ENCODE data around the gene SMYD3. TPM values are rescaled to one million over a fixed set of nuclear protein-coding genes. Genes with fewer than 3 reads are reported as not detected.

The SMYD3 gene
- total and polyA plus RNA-seq, 9 of the 15 experiments (the other 6 are each of a cell fraction or from before 2014, with no cell fraction given) = 128 to 440 (median 197) TPM

- no TSS peak for BruUV-seq (replicated peaks)
- WGBS (ENCODE audit: insufficient coverage, low coverage, missing lambda C conversion rate) = 86% methylated on average over 2 of the region's 2 CpGs
Observed at GRCh38 chr1:245770156-245770555, 736.9 kb downstream of the SMYD3 start.

More at GRCh38 chr1:245770156-245770555, 736.9 kb downstream of the SMYD3 start:
- ChIA-PET POLR2A (no interaction called here), CTCF (ENCODE audit: low intra/inter-chr PET ratio) (no interaction called here)
- H4K20me1 ChIP-seq (replicated peaks; ENCODE audit: control insufficient read depth, insufficient read depth, low read length) = 0 out of 2 replicates have a peak, but pooled peaks cover 3% of the 10 kb centered on the region
- H2AFZ ChIP-seq (ENCODE audit: low read depth, low read length) = no peak overlapping the region
- H3K79me2 ChIP-seq (ENCODE audit: control insufficient read depth, insufficient read depth, low read length) = no peaks in the 10 kb centered on the region
- H3K9me3 ChIP-seq (replicated peaks; ENCODE audit: control insufficient read depth, insufficient read depth, low read depth, low read length) = no peaks in the 10 kb centered on the region
- 0 out of 5 replicates have a peak, but pooled peaks cover 0 to 3% of the 10 kb centered on the region in 2 experiments for H3K4me1 ChIP-seq (replicated peaks in 1 of 2; ENCODE audit: control insufficient read depth in 2 of 2, insufficient read depth in 2 of 2, low read length in 2 of 2)
- H3K36me3 ChIP-seq (ENCODE audit: control insufficient read depth, insufficient read depth, low read length) = peaks cover 53% of the 10 kb centered on the region; the same call in 2 of the 3 replicates
- intact Hi-C loops (cut with micrococcal nuclease) (no loop called here), in situ Hi-C loops (cut with MboI) (no loop called here)
- FAIRE-seq = no peak
- no peak overlapping the region for H3K27ac ChIP-seq (ENCODE audit: extremely low read depth, low read depth, low read length)
- no peaks in the 10 kb centered on the region for H3K27me3 ChIP-seq (ENCODE audit: control insufficient read depth in 2 of 2, insufficient read depth in 2 of 2, low read length in 2 of 2)
- H3K9ac ChIP-seq (ENCODE audit: insufficient read depth in 1 of 2, low read depth in 2 of 2, low read length in 2 of 2) = no peak overlapping the region
- no peaks in the 10 kb centered on the region for H3K9me1 ChIP-seq (ENCODE audit: control insufficient read depth, insufficient read depth, low read length)
- no peak for DNase-seq (ENCODE audit: extremely low read depth in 1 of 4, low spot score in 3 of 4)
- no peak overlapping the region for H3K4me2 ChIP-seq (ENCODE audit: insufficient read depth, low read length)
- ATAC-seq = no peak
- no peak overlapping the region for H3K4me3 ChIP-seq
- TF ChIP-seq, protein P1, sequence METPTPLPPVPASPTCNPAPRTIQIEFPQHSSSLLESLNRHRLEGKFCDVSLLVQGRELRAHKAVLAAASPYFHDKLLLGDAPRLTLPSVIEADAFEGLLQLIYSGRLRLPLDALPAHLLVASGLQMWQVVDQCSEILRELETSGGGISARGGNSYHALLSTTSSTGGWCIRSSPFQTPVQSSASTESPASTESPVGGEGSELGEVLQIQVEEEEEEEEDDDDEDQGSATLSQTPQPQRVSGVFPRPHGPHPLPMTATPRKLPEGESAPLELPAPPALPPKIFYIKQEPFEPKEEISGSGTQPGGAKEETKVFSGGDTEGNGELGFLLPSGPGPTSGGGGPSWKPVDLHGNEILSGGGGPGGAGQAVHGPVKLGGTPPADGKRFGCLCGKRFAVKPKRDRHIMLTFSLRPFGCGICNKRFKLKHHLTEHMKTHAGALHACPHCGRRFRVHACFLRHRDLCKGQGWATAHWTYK (CRISPR knock-in tag; IDR thresholded peaks at IDR 0.05) = no peak
- TF ChIP-seq TAF15 (IDR thresholded peaks at IDR 0.05; ENCODE audit: low read depth, low read length) (no peak), ZFP91 (CRISPR knock-in tag; IDR thresholded peaks at IDR 0.05) (no peak), SMAD4 (CRISPR knock-in tag; conservative IDR thresholded peaks at IDR 0.05) (no peak), IRF2 (CRISPR knock-in tag; IDR thresholded peaks at IDR 0.05) (no peak), ZNF175 (CRISPR knock-in tag; IDR thresholded peaks at IDR 0.05; ENCODE audit: low read depth) (no peak), YBX1 (IDR thresholded peaks at IDR 0.05) (no peak)
- TF ChIP-seq, protein P2, sequence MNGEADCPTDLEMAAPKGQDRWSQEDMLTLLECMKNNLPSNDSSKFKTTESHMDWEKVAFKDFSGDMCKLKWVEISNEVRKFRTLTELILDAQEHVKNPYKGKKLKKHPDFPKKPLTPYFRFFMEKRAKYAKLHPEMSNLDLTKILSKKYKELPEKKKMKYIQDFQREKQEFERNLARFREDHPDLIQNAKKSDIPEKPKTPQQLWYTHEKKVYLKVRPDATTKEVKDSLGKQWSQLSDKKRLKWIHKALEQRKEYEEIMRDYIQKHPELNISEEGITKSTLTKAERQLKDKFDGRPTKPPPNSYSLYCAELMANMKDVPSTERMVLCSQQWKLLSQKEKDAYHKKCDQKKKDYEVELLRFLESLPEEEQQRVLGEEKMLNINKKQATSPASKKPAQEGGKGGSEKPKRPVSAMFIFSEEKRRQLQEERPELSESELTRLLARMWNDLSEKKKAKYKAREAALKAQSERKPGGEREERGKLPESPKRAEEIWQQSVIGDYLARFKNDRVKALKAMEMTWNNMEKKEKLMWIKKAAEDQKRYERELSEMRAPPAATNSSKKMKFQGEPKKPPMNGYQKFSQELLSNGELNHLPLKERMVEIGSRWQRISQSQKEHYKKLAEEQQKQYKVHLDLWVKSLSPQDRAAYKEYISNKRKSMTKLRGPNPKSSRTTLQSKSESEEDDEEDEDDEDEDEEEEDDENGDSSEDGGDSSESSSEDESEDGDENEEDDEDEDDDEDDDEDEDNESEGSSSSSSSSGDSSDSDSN (IDR thresholded peaks at IDR 0.05; ENCODE audit: borderline replicate concordance in 1 of 2, low read depth in 2 of 2, low read length in 2 of 2) = no peak

Measured in K562 (cell line).